Measurements from ENCODE around the gene FAM13A.

FAM13A gene

GRCh38 chr4:88813013-88813412, 244.0 kb downstream of the FAM13A start:
- Histone ChIP-seq H2AFZ (ENCODE audit: low read length) (no peak overlapping the region), H3F3A (ENCODE audit: insufficient read depth, low read length) (peaks cover 5% of the 10 kb centered on the region; the same call in 1 of the 2 replicates), H3K4me2 (ENCODE audit: low read depth, low read length) (no peak overlapping the region), H3K4me3 (ENCODE audit: low read length) (no peak overlapping the region), H4K20me1 (ENCODE audit: insufficient read depth, low read length) (no peaks in the 10 kb centered on the region), H3K27me3 (replicated peaks; ENCODE audit: insufficient read depth, low read length) (peaks cover 13% of the 10 kb centered on the region; the same call in 1 of the 2 replicates), H3K4me1 (ENCODE audit: low read length) (peaks cover 5% of the 10 kb centered on the region; the same call in 1 of the 2 replicates), H3K9me3 (replicated peaks; ENCODE audit: insufficient read depth, low read length) (no peaks in the 10 kb centered on the region), H3K27ac (ENCODE audit: low read length) (no peak overlapping the region), H3K9me2 (replicated peaks; ENCODE audit: insufficient read depth, low read length) (no peaks in the 10 kb centered on the region), H3K9ac (ENCODE audit: low read length) (no peak overlapping the region), H3K79me2 (ENCODE audit: low read length) (no peaks in the 10 kb centered on the region), H3K36me3 (replicated peaks; ENCODE audit: insufficient read depth, low read length) (no peaks in the 10 kb centered on the region)
- TF ChIP-seq CTCF (IDR thresholded peaks at IDR 0.05; ENCODE audit: low read length) (no peak), EZH2phosphoT487 (IDR thresholded peaks at IDR 0.05; ENCODE audit: low read length) (no peak), EZH2 (optimal IDR thresholded peaks at IDR 0.05; ENCODE audit: low read depth, low read length) (no peak)
- no peak for DNase-seq

GRCh38 chr4:88812420-88812819, 244.6 kb downstream of the FAM13A start:
- H3K9me2 ChIP-seq (replicated peaks; ENCODE audit: insufficient read depth, low read length), result no peaks in the 10 kb centered on the region
- no peak overlapping the region for H3K4me2 ChIP-seq (ENCODE audit: low read depth, low read length)
- H2AFZ ChIP-seq (ENCODE audit: low read length), result no peak overlapping the region
- no peaks in the 10 kb centered on the region for H3K79me2 ChIP-seq (ENCODE audit: low read length)
- TF ChIP-seq CTCF (IDR thresholded peaks at IDR 0.05; ENCODE audit: low read length) (no peak), EZH2 (optimal IDR thresholded peaks at IDR 0.05; ENCODE audit: low read depth, low read length) (no peak), EZH2phosphoT487 (IDR thresholded peaks at IDR 0.05; ENCODE audit: low read length) (no peak)
- H3F3A ChIP-seq (ENCODE audit: insufficient read depth, low read length), result peaks cover under 1% of the 10 kb centered on the region; the same call in 1 of the 2 replicates
- H3K9me3 ChIP-seq (replicated peaks; ENCODE audit: insufficient read depth, low read length), result no peaks in the 10 kb centered on the region
- H3K36me3 ChIP-seq (replicated peaks; ENCODE audit: insufficient read depth, low read length), result no peaks in the 10 kb centered on the region
- H3K4me3 ChIP-seq (ENCODE audit: low read length), result no peak overlapping the region
- H3K27me3 ChIP-seq (replicated peaks; ENCODE audit: insufficient read depth, low read length), result peaks cover 13% of the 10 kb centered on the region; the same call in 1 of the 2 replicates
- no peak overlapping the region for H3K27ac ChIP-seq (ENCODE audit: low read length)
- no peak for DNase-seq
- H4K20me1 ChIP-seq (ENCODE audit: insufficient read depth, low read length), result no peaks in the 10 kb centered on the region
- H3K9ac ChIP-seq (ENCODE audit: low read length), result no peak overlapping the region
- H3K4me1 ChIP-seq (ENCODE audit: low read length), result peaks cover under 1% of the 10 kb centered on the region; the same call in 1 of the 2 replicates

- Histone ChIP-seq H3K9me2 (replicated peaks; ENCODE audit: insufficient read depth, low read length) (no peaks in the 10 kb centered on the region), H4K20me1 (ENCODE audit: insufficient read depth, low read length) (no peaks in the 10 kb centered on the region), H3K4me3 (ENCODE audit: low read length) (no peak overlapping the region), H3K4me2 (ENCODE audit: low read depth, low read length) (no peak overlapping the region), H3K79me2 (ENCODE audit: low read length) (no peaks in the 10 kb centered on the region), H3K9ac (ENCODE audit: low read length) (no peak overlapping the region), H3K4me1 (ENCODE audit: low read length) (no peaks in the 10 kb centered on the region), H3F3A (ENCODE audit: insufficient read depth, low read length) (no peaks in the 10 kb centered on the region), H2AFZ (ENCODE audit: low read length) (no peak overlapping the region), H3K36me3 (replicated peaks; ENCODE audit: insufficient read depth, low read length) (no peaks in the 10 kb centered on the region), H3K27me3 (replicated peaks; ENCODE audit: insufficient read depth, low read length) (peaks cover 12% of the 10 kb centered on the region; the same call in 1 of the 2 replicates), H3K9me3 (replicated peaks; ENCODE audit: insufficient read depth, low read length) (no peaks in the 10 kb centered on the region), H3K27ac (ENCODE audit: low read length) (no peak overlapping the region)
- no peak for DNase-seq
- TF ChIP-seq EZH2 (optimal IDR thresholded peaks at IDR 0.05; ENCODE audit: low read depth, low read length) (no peak), CTCF (IDR thresholded peaks at IDR 0.05; ENCODE audit: low read length) (no peak), EZH2phosphoT487 (IDR thresholded peaks at IDR 0.05; ENCODE audit: low read length) (no peak)
Observed at GRCh38 chr4:88811904-88812303, 245.1 kb downstream of the FAM13A start.

All from MM.1S (cell line).